H1 (cell line): ENCODE measurements around the gene GADD45A. TPM values are rescaled to one million over a fixed set of nuclear protein-coding genes. Genes with fewer than 3 reads are reported as not detected.

Source experiments
- CTCF ChIA-PET: fragments of 300-600 bp; sonication (Branson Sonifier 250); formaldehyde crosslinking; loops from one replicate; lab custom pipeline; 2021; ENCODE audit not compliant: partially characterized antibody; lab: Charles Lee
- POLR2A ChIA-PET: fragments of 300-600 bp; sonication (Branson Sonifier 250); formaldehyde crosslinking; loops from one replicate; lab custom pipeline; 2021; ENCODE audit warnings: inconsistent platforms; ENCODE audit not compliant: partially characterized antibody; lab: Charles Lee
- DNase-seq, 2 experiments: peaks; one replicate each; pipeline versions ENCODE4 v3.0.0 to v3.0.0-alpha.2; 2010 to 2022; ENCODE audit warnings: low spot score in 2 of 2, low read depth in 1 of 2, mixed read lengths in 1 of 2
- FAIRE-seq: peaks from 2 replicates; lab custom pipeline; 2011; peaks lifted over from hg19 to GRCh38; lab: Jason Lieb, UNC
- H2AFZ ChIP-seq: 2 replicates; pipeline ENCODE4 v1.8.1; 2012; ENCODE audit warnings: low read length, inconsistent platforms
- H2AK5ac ChIP-seq: 2 replicates; pipeline ENCODE4 v1.6.1; 2013; ENCODE audit warnings: low read depth, low read length
- H2BK120ac ChIP-seq: replicated peaks from 2 replicates; pipeline ENCODE3; 2013; ENCODE audit warnings: low read depth, low read length, inconsistent platforms
- H2BK12ac ChIP-seq: 2 replicates; pipeline ENCODE4 v1.6.1; 2013; ENCODE audit warnings: low read depth, low read length
- H2BK15ac ChIP-seq: 2 replicates; pipeline ENCODE4 v1.6.1; 2013; ENCODE audit warnings: low read length
- H2BK20ac ChIP-seq: 2 replicates; pipeline ENCODE4 v1.6.1; 2013; ENCODE audit warnings: low read length
- H2BK5ac ChIP-seq: 2 replicates; pipeline ENCODE4 v1.6.1; 2013; ENCODE audit warnings: low read depth, low read length
- H3K14ac ChIP-seq: 2 replicates; pipeline ENCODE4 v1.6.1; 2013; ENCODE audit warnings: inconsistent platforms; ENCODE audit not compliant: insufficient read length
- H3K18ac ChIP-seq: 2 replicates; pipeline ENCODE4 v1.6.1; 2013; ENCODE audit warnings: low read length; ENCODE audit errors: extremely low read depth
- H3K23ac ChIP-seq: 2 replicates; pipeline ENCODE4 v1.6.1; 2013; ENCODE audit warnings: inconsistent platforms; ENCODE audit not compliant: insufficient read length
- H3K23me2 ChIP-seq: 2 replicates; pipeline ENCODE4 v1.6.1; 2013; ENCODE audit warnings: low read depth, low read length
- H3K27ac ChIP-seq: 2 replicates; pipeline ENCODE4 v1.6.1; 2011; ENCODE audit warnings: low read depth, low read length, inconsistent platforms
- H3K27me3 ChIP-seq, 4 experiments: replicated peaks in 1 of 4; 1 replicate in 1 of 4; 2 replicates in 3 of 4; pipeline versions ENCODE4 v1.6.1 to v1.8.1; 2011 to 2013; ENCODE audit warnings: low read length in 3 of 4, mild to moderate bottlenecking in 3 of 4, inconsistent platforms in 2 of 4, mixed read lengths in 2 of 4, moderate library complexity in 1 of 4; ENCODE audit not compliant: control insufficient read depth in 3 of 4, insufficient read depth in 3 of 4; ENCODE audit errors: extremely low read depth in 1 of 4
- H3K36me3 ChIP-seq, 4 experiments: 2 replicates each; pipeline versions ENCODE4 v1.6.1 to v1.8.1; 2011 to 2013; ENCODE audit warnings: mild to moderate bottlenecking in 4 of 4, low read length in 3 of 4, moderate library complexity in 2 of 4, control low read depth in 1 of 4, inconsistent platforms in 1 of 4; ENCODE audit not compliant: insufficient read depth in 4 of 4, control insufficient read depth in 2 of 4
- H3K4ac ChIP-seq: replicated peaks from 2 replicates; pipeline ENCODE3; 2013; ENCODE audit warnings: low read length, low read depth, mixed read lengths, inconsistent platforms; ENCODE audit not compliant: insufficient read length
- H3K4me1 ChIP-seq, 4 experiments: replicated peaks in 1 of 4; 1 replicate in 1 of 4; 2 replicates in 3 of 4; pipeline versions ENCODE4 v1.6.1 to v1.8.1; 2011 to 2013; ENCODE audit warnings: low read length in 3 of 4, inconsistent platforms in 2 of 4, mixed read lengths in 1 of 4; ENCODE audit not compliant: insufficient read depth in 4 of 4, control insufficient read depth in 3 of 4
- H3K4me2 ChIP-seq, 2 experiments: 2 replicates each; pipeline versions ENCODE4 v1.6.1 to v1.8.1; 2011 to 2013; ENCODE audit warnings: low read depth in 2 of 2, low read length in 2 of 2, control low read depth in 1 of 2, inconsistent platforms in 1 of 2, mild to moderate bottlenecking in 1 of 2; ENCODE audit not compliant: insufficient read depth in 1 of 2
- H3K4me3 ChIP-seq, 4 experiments: fragments of 200-600, 300-600 bp in 1 of 4; sonication (generic), shearing (Covaris generic), sonication (Bioruptor Twin) in 1 of 4; 2 replicates each; pipeline versions ENCODE4 v1.5.1 to v1.8.1; 2011 to 2016; ENCODE audit warnings: low read length in 4 of 4, low read depth in 3 of 4, control low read depth in 2 of 4, inconsistent platforms in 2 of 4, mild to moderate bottlenecking in 2 of 4, mixed read lengths in 1 of 4, moderate library complexity in 1 of 4; ENCODE audit not compliant: insufficient read depth in 2 of 4; ENCODE audit errors: extremely low read depth in 1 of 4
- H3K56ac ChIP-seq: replicated peaks from 2 replicates; pipeline ENCODE3; 2013; ENCODE audit warnings: low read depth, mild to moderate bottlenecking, mixed read lengths, low read length, inconsistent platforms; ENCODE audit not compliant: insufficient read length
- H3K79me1 ChIP-seq: 2 replicates; pipeline ENCODE4 v1.6.1; 2013; ENCODE audit warnings: low read depth, low read length, control low read depth
- H3K79me2 ChIP-seq, 2 experiments: 2 replicates each; pipeline versions ENCODE4 v1.6.1 to v1.8.1; 2012 to 2013; ENCODE audit warnings: low read length in 2 of 2, mild to moderate bottlenecking in 2 of 2, inconsistent platforms in 1 of 2; ENCODE audit not compliant: insufficient read depth in 2 of 2, control insufficient read depth in 1 of 2
- H3K9ac ChIP-seq, 4 experiments: replicated peaks in 1 of 4; 1 replicate in 1 of 4; 2 replicates in 3 of 4; pipeline versions ENCODE4 v1.6.1 to v1.8.1; 2011 to 2013; ENCODE audit warnings: low read depth in 3 of 4, low read length in 3 of 4, control low read depth in 2 of 4, mild to moderate bottlenecking in 2 of 4, moderate library complexity in 2 of 4, inconsistent platforms in 1 of 4; ENCODE audit errors: extremely low read depth in 1 of 4
- H3K9me3 ChIP-seq, 2 experiments: 2 replicates each; pipeline versions ENCODE4 v1.6.1 to v1.8.1; 2012 to 2013; ENCODE audit warnings: mild to moderate bottlenecking in 2 of 2, moderate library complexity in 2 of 2, control low read depth in 1 of 2, inconsistent platforms in 1 of 2, low read depth in 1 of 2, low read length in 1 of 2, mixed read lengths in 1 of 2; ENCODE audit not compliant: insufficient read depth in 2 of 2
- H4K20me1 ChIP-seq, 2 experiments: replicated peaks in 1 of 2; 2 replicates each; pipeline versions ENCODE3 to v1.8.1; 2011 to 2013; ENCODE audit warnings: inconsistent platforms in 2 of 2, low read length in 2 of 2, mild to moderate bottlenecking in 1 of 2; ENCODE audit not compliant: insufficient read depth in 2 of 2, control insufficient read depth in 1 of 2
- H4K5ac ChIP-seq: 2 replicates; pipeline ENCODE4 v1.6.1; 2013; ENCODE audit warnings: low read length, low read depth, mixed read lengths, inconsistent platforms; ENCODE audit not compliant: insufficient read length
- H4K8ac ChIP-seq: 2 replicates; pipeline ENCODE4 v1.8.0; 2013; ENCODE audit warnings: mild to moderate bottlenecking, moderate library complexity, low read length, inconsistent platforms; ENCODE audit not compliant: insufficient read depth; ENCODE audit errors: extremely low read depth
- H4K91ac ChIP-seq: replicated peaks from 2 replicates; pipeline ENCODE3; 2013; ENCODE audit warnings: low read length, mixed read lengths, inconsistent platforms; ENCODE audit not compliant: insufficient read length
- CHD2 ChIP-seq: IDR thresholded peaks from 2 replicates; pipeline ENCODE4 v1.6.1; 2012; ENCODE audit warnings: low read length, improper control_type of control experiment
- JUND ChIP-seq: IDR thresholded peaks from 2 replicates; pipeline ENCODE4 v1.6.1; 2011; ENCODE audit warnings: mild to moderate bottlenecking, improper control_type of control experiment, low read length
- POLR2AphosphoS5 ChIP-seq: IDR thresholded peaks from 2 replicates; pipeline ENCODE4 v1.6.1; 2011; ENCODE audit warnings: low read depth, low read length
- YY1 ChIP-seq: IDR thresholded peaks from 2 replicates; pipeline ENCODE4 v1.6.1; 2011; ENCODE audit warnings: low read depth, mild to moderate bottlenecking, low read length
- WGBS, 2 experiments: shearing (Covaris generic) in 1 of 2; methylation state at CpG; one replicate each; pipeline versions ENCODE4 v1.1.6 to v1.1.7; 2013 to 2015; ENCODE audit warnings: low lambda C conversion rate in 2 of 2, mixed read lengths in 2 of 2, inconsistent platforms in 1 of 2, low coverage in 1 of 2, missing lambda C conversion rate in 1 of 2; ENCODE audit not compliant: insufficient replicate concordance in 2 of 2, insufficient coverage in 1 of 2, insufficient read length in 1 of 2; ENCODE audit errors: extremely low coverage in 1 of 2, missing lambda C conversion rate in 1 of 2; 5-methylcytosine and 5-hydroxymethylcytosine counted together
- polyA plus RNA-seq, 7 experiments: library from polyadenylated mRNA; depleted of rRNA in 3 of 7; stranded (reverse) in 5 of 7; unstranded in 2 of 7; fragments of >200 nt in 5 of 7; fragments of 200-250 nt in 2 of 7; gene quantifications; 1 replicate in 5 of 7; 2 replicates in 1 of 7; 4 replicates in 1 of 7; pipeline versions ENCODE4 v1.2.1 to v1.2.3, GENCODE V29; 2011 to 2013; ENCODE audit warnings: missing spikeins in 2 of 7, mixed read lengths in 2 of 7
- total RNA-seq: library from RNA; stranded (reverse); fragmentation: NEBNext Ultra II Directional; extraction: Animal tissue kit (Norgen Biotek cat#: 25700); gene quantifications from 2 replicates; pipeline ENCODE4 v1.2.1, GENCODE V29; 2021

Gene GADD45A
- total and polyA plus RNA-seq, 2 of the 8 experiments (the other 6 are each of a cell fraction or from before 2014, with no cell fraction given), result 7.6 to 15.6 TPM

DNA sequence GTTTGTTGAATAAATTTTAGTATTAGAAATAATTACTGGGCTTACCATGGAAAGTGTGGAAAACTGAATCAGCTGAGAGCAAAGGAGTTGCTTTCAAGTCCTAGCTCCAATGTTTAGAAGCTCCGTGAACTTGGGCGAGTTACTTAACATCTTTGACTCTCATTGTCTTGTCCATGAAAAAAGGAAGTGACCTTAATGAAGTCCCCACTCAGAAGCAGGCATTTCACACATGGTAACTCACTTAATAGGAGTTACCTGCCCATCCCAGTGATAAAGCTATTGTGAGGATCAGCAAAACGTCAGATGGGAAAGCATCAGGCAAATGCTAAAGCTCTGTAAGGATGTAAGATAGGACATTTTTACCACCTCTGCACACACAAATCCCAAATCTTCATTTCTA is 34.0 kb upstream of the GADD45A start:
- no peak overlapping the region for H3K23ac ChIP-seq
- H3K4me3 ChIP-seq, result no peak overlapping the region
- no peak overlapping the region for H2BK120ac ChIP-seq
- WGBS, 2 experiments, result 93% methylated on average over 3 of the region's 3 CpGs; no CpG with 5 or more reads in 1 of the 2 experiments
- no peak overlapping the region for H2BK15ac ChIP-seq
- no peak overlapping the region for H2AK5ac ChIP-seq
- H3K4ac ChIP-seq, result no peak overlapping the region
- no peak for TF ChIP-seq POLR2AphosphoS5
- no peak for TF ChIP-seq CHD2
- TF ChIP-seq YY1, result no peak
- no peak for TF ChIP-seq JUND
- no peaks in the 10 kb centered on the region for H3K36me3 ChIP-seq
- no peaks in the 10 kb centered on the region for H3K27me3 ChIP-seq
- no peak overlapping the region for H3K14ac ChIP-seq
- no peak overlapping the region for H3K9ac ChIP-seq
- ChIA-PET POLR2A (no interaction called here), CTCF (interaction anchor here (0.9 to 1.5 kb wide), 5 partner anchors 11 to 114 kb away, joined by 3 to 5 read pairs (median 3); no protein-coding TSS in a partner anchor)
- H3K79me2 ChIP-seq, result no peaks in the 10 kb centered on the region
- no peak overlapping the region for H4K5ac ChIP-seq
- no peak overlapping the region for H3K56ac ChIP-seq
- no peaks in the 10 kb centered on the region; a peak in 1 of 7 replicates for H3K4me1 ChIP-seq
- H4K8ac ChIP-seq, result no peak overlapping the region
- H3K79me1 ChIP-seq, result no peaks in the 10 kb centered on the region
- DNase-seq, result no peak
- no peak for FAIRE-seq
- no peak overlapping the region for H2BK20ac ChIP-seq
- no peak overlapping the region for H4K91ac ChIP-seq
- H2BK5ac ChIP-seq, result no peak overlapping the region
- no peak overlapping the region for H2BK12ac ChIP-seq
- no peak overlapping the region for H3K27ac ChIP-seq
- H3K9me3 ChIP-seq, result no peaks in the 10 kb centered on the region
- no peaks in the 10 kb centered on the region for H4K20me1 ChIP-seq
- no peaks in the 10 kb centered on the region for H3K23me2 ChIP-seq
- H3K18ac ChIP-seq, result no peak overlapping the region
- H3K4me2 ChIP-seq, result no peak overlapping the region
- no peak overlapping the region for H2AFZ ChIP-seq
